AG04449 (cell line): Measurements from ENCODE around the gene TMC4.
"Not testable (repeated sequence)": the region's sequence is repeated elsewhere in the genome, so short reads cannot be mapped to it uniquely, and the experiment has no call there.

ENCODE experiments used
- CTCF ChIA-PET: fragments of 350-600 bp; formaldehyde crosslinking; extraction: SDS; loops from one replicate; lab custom pipeline; 2021; ENCODE audit warnings: antibody characterized with exemption; lab: Yijun Ruan, JAX
- POLR2A ChIA-PET: fragments of 400-600, 350-600 bp; formaldehyde crosslinking; extraction: SDS; loops from one replicate; lab custom pipeline; 2020; ENCODE audit warnings: antibody characterized with exemption, inconsistent platforms; lab: Yijun Ruan, JAX
- DNase-seq: peaks from one replicate; pipeline ENCODE4 v3.0.0-alpha.2; 2010; ENCODE audit warnings: low read depth, low spot score
- H3K4me3 ChIP-seq: 2 replicates; pipeline ENCODE4 v1.5.1; 2011; ENCODE audit warnings: low read depth, mild to moderate bottlenecking, control low read depth, low read length
- CTCF ChIP-seq: IDR thresholded peaks from one replicate; pipeline ENCODE4 v1.5.1; 2011; ENCODE audit warnings: mild to moderate bottlenecking, moderate library complexity, low read length, control low read depth, inconsistent platforms; ENCODE audit not compliant: insufficient read depth; ENCODE audit errors: missing control alignments

Gene TMC4

GRCh38 chr19:54179921-54180461 lies 7.0 kb upstream of the TMC4 start:
- DNase-seq, result no peak
- CTCF ChIA-PET, result interaction anchor here (1.4 to 1.9 kb wide), 2 partner anchors 9 to 11 kb away, joined by 3 to 7 read pairs; partner anchors contain the start of gene MBOAT7
- peak; percentile 34 for TF ChIP-seq CTCF
- POLR2A ChIA-PET, result interaction anchor here (0.8 kb wide), 1 partner anchor 29 kb away, joined by 3 read pairs; no protein-coding TSS in a partner anchor
- H3K4me3 ChIP-seq, result no peak overlapping the region

- H3K4me3 ChIP-seq, result no peak overlapping the region
- DNase-seq, result no peak
- ChIA-PET POLR2A (interaction anchor here (0.8 kb wide), 1 partner anchor 30 kb away, joined by 3 read pairs; no protein-coding TSS in a partner anchor), CTCF (interaction anchor here (0.7 to 1.9 kb wide), 3 partner anchors 10 to 53 kb away, joined by 3 to 7 read pairs (median 4); partner anchors contain the start of gene MBOAT7)
- TF ChIP-seq CTCF, result no peak
These were observed 6.4 kb upstream of the TMC4 start for GRCh38 chr19:54179262-54179852.

- CTCF ChIA-PET, result interaction anchor here (0.7 to 2.9 kb wide), 3 partner anchors 10 to 54 kb away, joined by 3 to 14 read pairs (median 4); partner anchors contain the start of gene MBOAT7
- DNase-seq, result no peak
- POLR2A ChIA-PET, result no interaction called here
- H3K4me3 ChIP-seq, result no peak overlapping the region
- no peak for TF ChIP-seq CTCF
These were observed 5.8 kb upstream of the TMC4 start for GRCh38 chr19:54178581-54179261.

- no peak for DNase-seq
- H3K4me3 ChIP-seq, result no peak overlapping the region
- CTCF ChIA-PET, result interaction anchor here (0.9 to 2.2 kb wide), 4 partner anchors 11 to 57 kb away, joined by 3 to 9 read pairs (median 4); partner anchors contain the start of gene MBOAT7
- POLR2A ChIA-PET, result interaction anchor here (0.8 to 1.9 kb wide), 2 partner anchors 15 to 27 kb away, joined by 4 to 10 read pairs; partner anchors contain the start of genes MBOAT7 and RPS9
- TF ChIP-seq CTCF, result no peak
These were observed 1.2 kb upstream of the TMC4 start for GRCh38 chr19:54173951-54174834.

- CTCF ChIA-PET, result interaction anchor here (0.9 to 2.2 kb wide), 5 partner anchors 10 to 58 kb away, joined by 3 to 9 read pairs (median 3); partner anchors contain the start of gene MBOAT7
- no peak for DNase-seq
- no peak overlapping the region for H3K4me3 ChIP-seq
- TF ChIP-seq CTCF, result no peak
- POLR2A ChIA-PET, result interaction anchor here (0.8 to 1.9 kb wide), 2 partner anchors 15 to 28 kb away, joined by 4 to 10 read pairs; partner anchors contain the start of genes MBOAT7 and RPS9
These were observed 369 bp upstream of the TMC4 start for GRCh38 chr19:54173359-54173699.

- POLR2A ChIA-PET, H3K4me3 ChIP-seq: not testable (repeated sequence)
- CTCF ChIA-PET, result interaction anchor here (1.4 to 6.0 kb wide), 4 partner anchors 9 to 75 kb away, joined by 3 to 44 read pairs (median 6); partner anchors contain the start of gene MBOAT7
These were observed 1.1 kb downstream of the TMC4 start for GRCh38 chr19:54171736-54172431.

More at GRCh38 chr19:54171736-54172431, 1.1 kb downstream of the TMC4 start:
- not testable (repeated sequence) for DNase-seq
